ENCODE results near the gene PRKACA.

Gene PRKACA

GRCh38 chr19:14142262-14143190 lies 25.0 kb upstream of the PRKACA start:
- Histone ChIP-seq H3K27ac (ENCODE audit: low read depth, low read length) (no peak overlapping the region), H3K36me3 (ENCODE audit: control insufficient read depth, insufficient read depth, low read length) (no peaks in the 10 kb centered on the region), H3K9ac (ENCODE audit: low read length) (no peak overlapping the region), H3K4me3 (ENCODE audit: low read length) (no peak overlapping the region), H3K4me1 (ENCODE audit: control insufficient read depth, insufficient read depth, low read length) (peaks cover 4% of the 10 kb centered on the region), H3K27me3 (ENCODE audit: control insufficient read depth, insufficient read depth, low read length) (no peaks in the 10 kb centered on the region)

GRCh38 chr19:14141041-14141440 lies 23.5 kb upstream of the PRKACA start:
- H3K27me3 ChIP-seq (ENCODE audit: control insufficient read depth, insufficient read depth, low read length): no peaks in the 10 kb centered on the region
- no peak overlapping the region for H3K27ac ChIP-seq (ENCODE audit: low read depth, low read length)

GRCh38 chr19:14139944-14140343 lies 22.4 kb upstream of the PRKACA start:
- no peaks in the 10 kb centered on the region for H3K36me3 ChIP-seq (ENCODE audit: control insufficient read depth, insufficient read depth, low read length)
- no peaks in the 10 kb centered on the region for H3K27me3 ChIP-seq (ENCODE audit: control insufficient read depth, insufficient read depth, low read length)
- H3K27ac ChIP-seq (ENCODE audit: low read depth, low read length): no peak overlapping the region
- H3K9ac ChIP-seq (ENCODE audit: low read length): no peak overlapping the region
- peaks cover 4% of the 10 kb centered on the region for H3K4me1 ChIP-seq (ENCODE audit: control insufficient read depth, insufficient read depth, low read length)
- no peak overlapping the region for H3K4me3 ChIP-seq (ENCODE audit: low read length)

More at GRCh38 chr19:14141041-14141440, 23.5 kb upstream of the PRKACA start:
- Histone ChIP-seq H3K9ac (ENCODE audit: low read length) (no peak overlapping the region), H3K4me3 (ENCODE audit: low read length) (no peak overlapping the region), H3K36me3 (ENCODE audit: control insufficient read depth, insufficient read depth, low read length) (no peaks in the 10 kb centered on the region), H3K4me1 (ENCODE audit: control insufficient read depth, insufficient read depth, low read length) (peaks cover 4% of the 10 kb centered on the region)

DNA sequence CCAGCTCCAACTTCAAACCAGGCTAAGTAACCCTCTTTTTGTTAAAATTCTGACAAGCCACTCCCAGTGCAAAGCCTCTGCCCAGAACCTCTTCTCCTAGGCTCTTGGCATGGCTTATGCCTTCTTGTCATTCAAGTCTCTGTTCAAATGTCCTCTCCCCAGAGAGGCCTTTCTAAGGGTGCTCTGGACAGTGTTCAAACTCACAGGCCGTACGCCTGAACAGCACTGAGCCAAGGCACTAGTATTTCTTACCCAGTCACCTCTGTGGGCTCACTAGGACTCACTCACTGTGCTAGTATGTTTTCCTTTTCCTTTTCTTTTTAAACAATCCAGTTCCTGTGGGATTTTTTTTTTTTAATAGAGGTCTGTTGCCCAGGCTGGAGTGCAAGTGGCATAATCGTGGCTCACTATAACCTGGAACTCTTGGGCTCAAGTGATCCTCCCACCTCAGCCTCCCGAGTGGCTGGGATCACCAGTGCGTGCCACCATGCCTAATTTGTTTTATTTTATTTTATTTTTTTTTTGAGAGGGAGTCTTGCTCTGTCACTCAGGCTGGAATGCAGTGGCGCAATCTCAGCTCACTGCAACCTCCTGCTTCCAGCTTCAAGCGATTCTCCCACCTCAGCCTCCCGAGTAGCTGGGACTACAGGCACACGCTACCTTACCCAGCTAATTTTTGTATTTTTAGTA lies 21.2 kb upstream of the PRKACA start:
- H3K27me3 ChIP-seq (ENCODE audit: control insufficient read depth, insufficient read depth, low read length): no peaks in the 10 kb centered on the region
- peaks cover 4% of the 10 kb centered on the region for H3K4me1 ChIP-seq (ENCODE audit: control insufficient read depth, insufficient read depth, low read length)
- H3K4me3 ChIP-seq (ENCODE audit: low read length): no peak overlapping the region
- no peaks in the 10 kb centered on the region for H3K36me3 ChIP-seq (ENCODE audit: control insufficient read depth, insufficient read depth, low read length)
- H3K9ac ChIP-seq (ENCODE audit: low read length): no peak overlapping the region
- H3K27ac ChIP-seq (ENCODE audit: low read depth, low read length): no peak overlapping the region

DNA sequence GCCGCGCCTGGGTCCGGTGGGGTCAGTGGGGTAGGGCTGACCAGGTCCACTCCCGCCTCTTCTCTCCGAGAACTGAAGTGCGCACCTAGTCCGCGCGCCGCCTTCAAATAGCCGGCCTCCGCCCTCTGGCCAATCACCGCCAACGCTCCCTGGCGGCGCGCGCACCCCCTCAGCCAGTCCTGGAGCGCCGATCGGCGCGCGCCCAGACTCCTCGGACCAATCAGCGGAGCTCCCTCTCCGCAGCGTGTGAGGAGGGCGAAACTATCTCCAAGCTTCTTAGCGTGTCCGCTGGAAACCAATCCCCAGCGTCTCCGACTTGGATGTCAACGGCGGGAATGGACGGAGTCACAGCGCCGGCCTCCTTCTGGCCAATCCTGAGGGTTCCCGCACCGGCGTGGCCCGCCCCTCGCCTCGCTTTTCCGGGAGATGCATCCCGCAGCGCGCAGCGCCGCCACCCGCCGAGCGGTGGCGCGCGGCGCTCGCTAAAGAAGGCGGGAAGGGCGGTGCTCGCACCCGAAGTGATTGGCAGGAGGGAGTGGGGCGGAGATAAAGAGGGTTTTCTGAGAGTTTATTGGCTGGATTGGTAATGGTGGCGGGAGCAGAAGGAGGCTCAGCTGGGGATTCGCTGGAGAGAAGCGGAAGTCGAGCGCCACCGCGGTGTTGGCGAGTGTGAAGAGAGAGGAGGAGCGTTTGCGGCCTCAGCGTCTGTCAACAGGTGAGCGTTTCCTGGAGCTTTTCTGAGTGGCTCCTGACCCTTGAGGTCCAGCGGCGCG lies 19.1 kb upstream of the PRKACA start, which contains the start of gene ASF1B:
Gene ASF1B (minus strand): TSS at position 81 of the 773 bp plus-strand sequence. CDS start 133 bp downstream, outside the sequence.
- H3K4me1 ChIP-seq (ENCODE audit: control insufficient read depth, insufficient read depth, low read length): peaks cover 4% of the 10 kb centered on the region
- no peaks in the 10 kb centered on the region for H3K27me3 ChIP-seq (ENCODE audit: control insufficient read depth, insufficient read depth, low read length)
- no peaks in the 10 kb centered on the region for H3K36me3 ChIP-seq (ENCODE audit: control insufficient read depth, insufficient read depth, low read length)
- H3K27ac ChIP-seq (ENCODE audit: low read depth, low read length): peak within 1 kb of the TSS; percentile 87
- H3K9ac ChIP-seq (ENCODE audit: low read length): peak within 1 kb of the TSS; percentile 35
- H3K4me3 ChIP-seq (ENCODE audit: low read length): peak within 1 kb of the TSS; percentile 83

DNA sequence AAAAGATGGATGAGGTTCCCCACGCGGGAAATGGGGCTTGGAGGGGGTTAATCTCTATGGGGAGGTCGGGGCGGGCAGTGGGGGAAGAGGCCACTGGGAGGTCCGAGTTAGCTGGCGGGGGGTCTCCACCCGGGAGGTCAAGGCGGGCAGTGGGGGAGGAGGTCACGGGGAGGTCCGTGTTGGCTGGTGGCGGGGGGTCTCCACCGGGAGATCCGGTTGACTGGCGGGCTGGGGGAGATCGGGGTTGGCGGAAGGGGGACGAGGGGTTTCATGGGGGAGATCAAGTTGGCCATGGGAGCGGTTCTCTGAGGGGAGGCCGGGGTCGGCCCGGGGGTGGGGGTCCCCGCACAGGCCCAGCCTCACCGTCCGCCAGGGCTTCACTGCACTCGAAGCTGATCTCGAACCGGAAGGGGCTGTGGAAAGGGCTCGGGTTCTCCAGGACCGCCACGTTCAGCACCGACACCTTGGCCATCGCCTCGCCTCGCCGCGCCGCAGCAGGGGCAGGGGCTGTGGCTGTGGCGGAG lies 18.5 kb upstream of the PRKACA start:
- peak overlapping the region; percentile 33 for H3K27ac ChIP-seq (ENCODE audit: low read depth, low read length)
- peaks cover 4% of the 10 kb centered on the region for H3K4me1 ChIP-seq (ENCODE audit: control insufficient read depth, insufficient read depth, low read length)
- no peaks in the 10 kb centered on the region for H3K36me3 ChIP-seq (ENCODE audit: control insufficient read depth, insufficient read depth, low read length)
- H3K9ac ChIP-seq (ENCODE audit: low read length): no peak overlapping the region
- peak overlapping the region; percentile 66 for H3K4me3 ChIP-seq (ENCODE audit: low read length)
- no peaks in the 10 kb centered on the region for H3K27me3 ChIP-seq (ENCODE audit: control insufficient read depth, insufficient read depth, low read length)

DNA sequence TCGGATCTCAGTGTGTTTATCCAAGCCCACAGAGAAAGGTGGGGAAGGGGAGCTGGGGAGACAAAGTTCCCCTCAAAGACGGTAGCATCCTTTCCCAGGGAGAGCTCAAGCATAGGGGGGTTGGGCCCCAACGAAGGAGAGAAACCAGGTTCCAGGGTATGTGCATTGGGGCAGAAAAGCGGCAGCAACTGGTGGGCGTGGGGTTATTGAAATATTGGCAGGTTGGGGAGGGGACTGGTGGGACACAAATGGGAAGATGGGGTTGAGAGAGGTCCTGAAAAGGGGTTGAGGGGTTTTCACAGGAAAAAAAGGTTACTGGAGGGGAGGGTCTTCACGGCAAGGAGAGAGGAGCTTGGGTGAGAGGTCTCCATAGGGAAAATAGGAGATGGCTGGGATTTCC lies 17.8 kb upstream of the PRKACA start:
- no peak overlapping the region for H3K9ac ChIP-seq (ENCODE audit: low read length)
- H3K4me1 ChIP-seq (ENCODE audit: control insufficient read depth, insufficient read depth, low read length): peaks cover 4% of the 10 kb centered on the region
- H3K27me3 ChIP-seq (ENCODE audit: control insufficient read depth, insufficient read depth, low read length): no peaks in the 10 kb centered on the region
- H3K36me3 ChIP-seq (ENCODE audit: control insufficient read depth, insufficient read depth, low read length): no peaks in the 10 kb centered on the region
- peak overlapping the region; percentile 32 for H3K4me3 ChIP-seq (ENCODE audit: low read length)
- no peak overlapping the region for H3K27ac ChIP-seq (ENCODE audit: low read depth, low read length)

GRCh38 chr19:14127929-14128509 lies 10.5 kb upstream of the PRKACA start:
- Histone ChIP-seq H3K4me3 (ENCODE audit: low read length) (no peak overlapping the region), H3K27ac (ENCODE audit: low read depth, low read length) (no peak overlapping the region), H3K27me3 (ENCODE audit: control insufficient read depth, insufficient read depth, low read length) (no peaks in the 10 kb centered on the region), H3K4me1 (ENCODE audit: control insufficient read depth, insufficient read depth, low read length) (no peaks in the 10 kb centered on the region), H3K9ac (ENCODE audit: low read length) (no peak overlapping the region), H3K36me3 (ENCODE audit: control insufficient read depth, insufficient read depth, low read length) (no peaks in the 10 kb centered on the region)

- Histone ChIP-seq H3K4me3 (ENCODE audit: low read length) (no peak overlapping the region), H3K27me3 (ENCODE audit: control insufficient read depth, insufficient read depth, low read length) (no peaks in the 10 kb centered on the region), H3K4me1 (ENCODE audit: control insufficient read depth, insufficient read depth, low read length) (no peaks in the 10 kb centered on the region), H3K9ac (ENCODE audit: low read length) (no peak overlapping the region), H3K36me3 (ENCODE audit: control insufficient read depth, insufficient read depth, low read length) (no peaks in the 10 kb centered on the region), H3K27ac (ENCODE audit: low read depth, low read length) (no peak overlapping the region)
Measured at GRCh38 chr19:14127176-14127575, 9.6 kb upstream of the PRKACA start.

DNA sequence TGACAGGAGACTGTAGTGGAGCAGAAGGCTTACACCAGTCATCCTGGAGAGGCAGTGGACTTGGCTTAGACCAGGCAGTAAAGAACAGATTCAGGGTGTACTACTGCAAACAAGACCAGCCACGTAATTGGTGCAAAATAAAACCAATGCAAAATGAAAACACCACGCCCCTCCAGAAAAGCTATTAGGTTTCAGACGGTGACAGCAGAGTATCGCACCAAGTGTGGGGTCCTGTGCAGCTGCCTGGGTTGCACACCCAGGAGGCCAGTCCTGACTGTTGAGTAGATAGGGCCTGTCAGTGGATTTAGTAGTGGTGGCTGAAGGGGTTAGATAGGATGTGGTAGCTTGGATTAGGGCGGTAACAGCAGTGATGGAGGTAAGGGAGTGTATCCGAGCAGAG lies 5.4 kb upstream of the PRKACA start:
- no peak overlapping the region for H3K27ac ChIP-seq (ENCODE audit: low read depth, low read length)
- H3K36me3 ChIP-seq (ENCODE audit: control insufficient read depth, insufficient read depth, low read length): no peaks in the 10 kb centered on the region
- H3K27me3 ChIP-seq (ENCODE audit: control insufficient read depth, insufficient read depth, low read length): no peaks in the 10 kb centered on the region
- no peak overlapping the region for H3K4me3 ChIP-seq (ENCODE audit: low read length)
- H3K9ac ChIP-seq (ENCODE audit: low read length): no peak overlapping the region
- peaks cover 11% of the 10 kb centered on the region for H3K4me1 ChIP-seq (ENCODE audit: control insufficient read depth, insufficient read depth, low read length)

DNA sequence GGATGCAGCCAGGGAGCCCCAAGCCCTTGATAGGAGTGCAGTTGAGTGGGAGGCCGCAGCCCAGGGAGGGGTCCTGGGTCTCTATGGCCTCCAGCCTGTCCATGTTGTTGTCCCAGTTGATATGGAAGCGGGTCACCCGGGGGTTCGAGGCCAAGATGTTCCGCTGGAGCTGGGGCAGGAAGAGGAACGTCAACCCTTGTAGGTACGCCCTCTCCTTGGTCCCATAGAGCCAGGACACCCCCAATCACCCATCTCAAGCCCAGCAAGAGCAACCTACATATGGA lies 2.9 kb upstream of the PRKACA start:
- Histone ChIP-seq H3K4me3 (ENCODE audit: low read length) (no peak overlapping the region), H3K4me1 (ENCODE audit: control insufficient read depth, insufficient read depth, low read length) (peaks cover 19% of the 10 kb centered on the region), H3K9ac (ENCODE audit: low read length) (no peak overlapping the region), H3K27me3 (ENCODE audit: control insufficient read depth, insufficient read depth, low read length) (no peaks in the 10 kb centered on the region), H3K27ac (ENCODE audit: low read depth, low read length) (no peak overlapping the region), H3K36me3 (ENCODE audit: control insufficient read depth, insufficient read depth, low read length) (no peaks in the 10 kb centered on the region)
